IPS DF 6.9 (cell line): Measurements from ENCODE around the gene MAPKAP1.

Source experiments
- DNase-seq: peaks from one replicate; pipeline ENCODE4 v3.0.0-alpha.2; 2013; ENCODE audit warnings: low read depth, low spot score
- H3K27ac ChIP-seq: one replicate; pipeline ENCODE4 v1.5.1; 2013; ENCODE audit warnings: low read length, control low read depth
- H3K27me3 ChIP-seq: 2 replicates; pipeline ENCODE4 v1.6.1; 2013; ENCODE audit warnings: mild to moderate bottlenecking, low read length; ENCODE audit not compliant: control insufficient read depth, insufficient read depth
- H3K36me3 ChIP-seq: 2 replicates; pipeline ENCODE4 v1.6.1; 2013; ENCODE audit warnings: low read length; ENCODE audit not compliant: control insufficient read depth, insufficient read depth
- H3K4me1 ChIP-seq: 2 replicates; pipeline ENCODE4 v1.6.1; 2013; ENCODE audit warnings: low read length; ENCODE audit not compliant: control insufficient read depth, insufficient read depth
- H3K4me3 ChIP-seq: 2 replicates; pipeline ENCODE4 v1.5.1; 2013; ENCODE audit warnings: mild to moderate bottlenecking, low read length
- H3K9me3 ChIP-seq: 2 replicates; pipeline ENCODE4 v1.6.1; 2013; ENCODE audit warnings: low read length, inconsistent platforms; ENCODE audit not compliant: control insufficient read depth, insufficient read depth
- WGBS: extraction: QIAGEN DNeasy Blood & Tissue Kit; methylation state at CpG from one replicate; pipeline ENCODE4 v1.1.7; 2013; ENCODE audit warnings: mixed read lengths, missing lambda C conversion rate; ENCODE audit not compliant: insufficient read length, insufficient coverage; 5-methylcytosine and 5-hydroxymethylcytosine counted together

The MAPKAP1 gene

DNA sequence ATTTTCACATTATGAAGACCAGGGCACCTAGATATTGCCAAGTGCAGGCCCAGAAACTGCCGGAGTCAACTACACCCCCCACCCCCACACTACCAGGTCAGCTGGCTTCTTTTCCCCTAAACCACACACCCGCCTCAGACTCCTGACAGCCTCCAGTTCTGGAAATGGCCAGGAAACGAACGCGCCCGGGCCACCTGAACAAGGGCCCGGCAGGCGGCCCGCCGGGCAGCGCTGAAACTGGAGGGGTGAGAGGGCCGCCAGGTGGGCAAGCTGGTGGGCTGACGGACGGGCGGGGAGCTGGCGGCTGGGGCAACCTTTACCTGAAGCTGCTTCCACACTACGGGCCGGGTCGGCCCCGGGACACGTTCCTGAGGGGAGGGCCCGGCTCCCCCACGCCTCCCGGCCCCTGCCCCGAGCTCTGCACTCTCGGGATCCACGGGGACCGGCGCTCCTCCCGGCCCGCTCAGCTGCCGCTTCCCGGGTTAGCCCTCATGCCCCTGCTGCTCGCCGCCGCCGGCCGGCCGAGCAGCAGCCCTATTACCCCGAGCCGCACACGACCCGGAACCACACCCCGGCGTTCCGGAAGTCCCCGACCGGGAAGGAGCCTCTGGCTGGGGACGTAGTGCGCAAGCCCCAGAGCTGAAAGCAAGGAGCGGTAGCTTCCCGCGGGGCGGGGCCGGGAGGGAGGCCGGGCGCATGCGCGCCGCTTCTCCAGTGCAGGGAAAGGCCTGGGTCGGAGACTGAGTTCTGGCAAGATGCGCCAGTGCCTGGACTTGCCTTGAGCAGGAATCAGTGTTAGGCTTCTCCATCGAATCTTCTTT, at the start of gene MAPKAP1:
TSS of gene MAPKAP1 (minus strand) at position 558 of the 821 bp plus-strand sequence. CDS start 34,634 bp downstream, outside the sequence.
- Histone ChIP-seq H3K36me3 (no peaks in the 10 kb centered on the region), H3K9me3 (no peaks in the 10 kb centered on the region), H3K27me3 (no peaks in the 10 kb centered on the region), H3K4me1 (peaks cover 1% of the 10 kb centered on the region; the same call in 1 of the 2 replicates), H3K27ac (no peak within 1 kb of the TSS), H3K4me3 (peak within 1 kb of the TSS; percentile 91)
- DNase-seq: peak; percentile 91
- no CpG with 5 or more reads among the region's 63 CpGs for WGBS

DNA sequence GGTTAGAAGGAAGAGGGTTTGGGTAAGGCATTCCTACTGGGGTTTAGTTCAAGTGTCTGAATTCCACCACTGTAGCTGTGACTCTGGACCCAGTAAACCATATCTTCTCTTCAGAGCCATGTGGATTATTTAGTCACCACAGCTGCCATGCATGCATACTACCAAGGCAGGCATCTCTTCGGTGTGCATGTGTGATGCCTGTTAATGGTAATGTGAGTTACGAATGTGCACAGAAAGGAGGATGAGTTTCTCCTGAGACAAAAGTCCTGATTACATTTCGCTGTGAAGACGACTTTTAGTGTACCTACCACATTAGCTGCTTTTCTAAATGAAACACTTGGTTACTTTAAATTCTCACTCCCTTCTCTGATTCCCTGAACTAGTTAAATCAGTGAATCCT, 49.5 kb upstream of the MAPKAP1 start:
- WGBS: no CpG with 5 or more reads among the region's 4 CpGs
- Histone ChIP-seq H3K4me3 (no peak overlapping the region), H3K36me3 (no peaks in the 10 kb centered on the region), H3K9me3 (no peaks in the 10 kb centered on the region), H3K27ac (no peak overlapping the region), H3K4me1 (peaks cover 7% of the 10 kb centered on the region), H3K27me3 (no peaks in the 10 kb centered on the region)
- DNase-seq: no peak

DNA sequence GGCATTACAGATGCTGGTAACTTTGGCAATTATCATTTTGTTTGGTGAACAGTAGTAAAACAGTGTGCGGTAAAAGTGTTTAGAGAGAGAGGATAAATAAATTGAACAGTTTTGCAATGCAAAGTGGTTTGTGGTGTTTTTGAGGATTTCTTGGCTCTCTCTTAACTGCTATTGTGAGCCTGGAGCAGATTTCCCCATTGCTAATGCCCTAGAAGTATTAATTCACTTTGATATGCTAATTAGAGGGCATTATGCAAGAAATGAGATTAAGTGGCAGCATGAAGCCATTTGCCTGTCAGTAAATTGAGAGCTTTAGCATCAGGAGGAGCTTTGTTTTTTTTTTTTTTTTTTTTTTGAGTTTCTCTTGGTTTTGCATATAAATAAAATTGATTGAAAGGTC, 48.3 kb upstream of the MAPKAP1 start:
- 100% methylated on average over 1 of the region's 1 CpG for WGBS
- H3K27me3 ChIP-seq: no peaks in the 10 kb centered on the region
- H3K4me3 ChIP-seq: no peak overlapping the region
- no peaks in the 10 kb centered on the region for H3K9me3 ChIP-seq
- no peak overlapping the region for H3K27ac ChIP-seq
- no peak for DNase-seq
- H3K36me3 ChIP-seq: no peaks in the 10 kb centered on the region
- peaks cover 7% of the 10 kb centered on the region for H3K4me1 ChIP-seq

- WGBS: no CpG with 5 or more reads among the region's 2 CpGs
- peaks cover 5% of the 10 kb centered on the region; the same call in 1 of the 2 replicates for H3K4me1 ChIP-seq
Observed at GRCh38 chr9:125754096-125754495, 47.1 kb upstream of the MAPKAP1 start.

GRCh38 chr9:125752070-125752628, 45.1 kb upstream of the MAPKAP1 start:
- no peak for DNase-seq
- H3K4me1 ChIP-seq: peaks cover 3% of the 10 kb centered on the region; the same call in 1 of the 2 replicates
- no peaks in the 10 kb centered on the region for H3K27me3 ChIP-seq
- no peaks in the 10 kb centered on the region for H3K9me3 ChIP-seq
- H3K4me3 ChIP-seq: no peak overlapping the region
- H3K36me3 ChIP-seq: no peaks in the 10 kb centered on the region
- H3K27ac ChIP-seq: no peak overlapping the region
- WGBS: no CpG with 5 or more reads among the region's 3 CpGs

More at GRCh38 chr9:125754096-125754495, 47.1 kb upstream of the MAPKAP1 start:
- Histone ChIP-seq H3K36me3 (no peaks in the 10 kb centered on the region), H3K27ac (no peak overlapping the region), H3K27me3 (no peaks in the 10 kb centered on the region), H3K4me3 (no peak overlapping the region), H3K9me3 (no peaks in the 10 kb centered on the region)
- no peak for DNase-seq

DNA sequence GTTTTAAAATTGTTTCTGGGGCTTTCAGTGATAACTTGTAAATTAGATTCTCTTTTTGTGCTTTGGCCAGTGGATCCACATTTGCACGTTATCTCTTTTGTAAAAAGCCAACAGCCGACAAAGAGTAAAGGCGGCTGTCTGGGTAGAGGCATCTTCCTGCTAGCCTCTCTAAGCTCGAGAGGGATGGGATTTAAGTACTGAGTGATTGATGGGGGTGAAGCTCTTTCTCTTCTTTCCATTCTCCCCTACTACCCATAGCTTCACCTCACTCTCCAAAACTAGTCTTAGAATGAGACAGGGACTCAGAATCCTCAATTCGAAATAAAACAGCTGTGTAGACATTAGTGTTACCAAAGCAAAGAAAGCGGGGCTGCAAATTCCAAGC, 43.6 kb upstream of the MAPKAP1 start:
- H3K4me1 ChIP-seq: no peaks in the 10 kb centered on the region
- WGBS: no CpG with 5 or more reads among the region's 6 CpGs
- no peak for DNase-seq
- no peaks in the 10 kb centered on the region for H3K27me3 ChIP-seq
- H3K27ac ChIP-seq: no peak overlapping the region
- H3K4me3 ChIP-seq: no peak overlapping the region
- no peaks in the 10 kb centered on the region for H3K36me3 ChIP-seq
- no peaks in the 10 kb centered on the region for H3K9me3 ChIP-seq

DNA sequence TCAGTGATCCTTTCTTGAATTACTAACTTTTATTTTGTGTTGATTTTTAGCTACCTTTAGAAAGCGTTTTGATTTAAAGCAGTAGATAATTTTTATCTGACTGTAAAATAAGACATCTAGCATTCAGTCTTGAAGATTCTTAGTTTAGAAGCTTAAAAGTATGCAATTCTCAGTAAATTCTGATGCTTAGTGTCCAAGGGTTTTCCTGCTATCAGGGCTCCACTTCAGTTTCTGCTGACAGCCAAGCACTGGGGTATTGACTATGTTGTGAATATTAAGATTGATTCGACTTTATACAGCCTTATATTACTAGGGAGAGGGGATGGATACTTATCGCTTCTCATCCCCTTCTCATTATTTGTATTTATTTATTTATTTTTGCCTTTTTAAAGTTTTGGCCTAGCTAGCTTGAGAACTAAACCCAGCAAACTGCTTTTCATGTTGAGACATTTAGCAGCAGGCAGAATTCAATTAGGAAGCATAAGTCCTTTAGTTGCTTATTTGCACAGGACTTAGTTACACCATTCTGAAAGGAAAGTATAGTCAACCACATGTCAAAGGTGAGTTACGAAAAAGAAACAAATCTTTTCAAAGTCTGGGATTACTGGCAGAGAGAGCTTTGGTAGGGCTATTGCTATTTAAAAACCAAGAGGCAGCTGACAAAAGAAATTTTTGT, 43.1 kb upstream of the MAPKAP1 start:
- no peak for DNase-seq
- Histone ChIP-seq H3K27ac (no peak overlapping the region), H3K36me3 (no peaks in the 10 kb centered on the region), H3K4me3 (no peak overlapping the region), H3K27me3 (no peaks in the 10 kb centered on the region), H3K4me1 (no peaks in the 10 kb centered on the region), H3K9me3 (no peaks in the 10 kb centered on the region)
- WGBS: no CpG with 5 or more reads among the region's 4 CpGs

GRCh38 chr9:125749287-125749935, 42.4 kb upstream of the MAPKAP1 start:
- Histone ChIP-seq H3K9me3 (no peaks in the 10 kb centered on the region), H3K27me3 (no peaks in the 10 kb centered on the region), H3K4me1 (no peaks in the 10 kb centered on the region), H3K27ac (no peak overlapping the region), H3K36me3 (no peaks in the 10 kb centered on the region), H3K4me3 (no peak overlapping the region)
- WGBS: no CpG with 5 or more reads among the region's 4 CpGs
- DNase-seq: no peak

GRCh38 chr9:125748446-125749099, 41.6 kb upstream of the MAPKAP1 start:
- Histone ChIP-seq H3K9me3 (no peaks in the 10 kb centered on the region), H3K4me3 (peak overlapping the region; percentile 87; the same call in 1 of the 2 replicates), H3K27ac (no peak overlapping the region), H3K36me3 (no peaks in the 10 kb centered on the region), H3K27me3 (no peaks in the 10 kb centered on the region), H3K4me1 (no peaks in the 10 kb centered on the region)
- DNase-seq: no peak
- no CpG with 5 or more reads among the region's 30 CpGs for WGBS
